Adipocyte (in vitro differentiated cells): ENCODE data around the gene CD6.

Source experiments
- DNase-seq: peaks from one replicate; pipeline ENCODE4 v3.0.0-alpha.2; 2015; ENCODE audit warnings: low read depth
- H3K27me3 ChIP-seq: replicated peaks from 2 replicates; pipeline ENCODE4 v1.7.0; 2013; ENCODE audit warnings: mild to moderate bottlenecking, low read length, moderate library complexity; ENCODE audit not compliant: control insufficient read depth, insufficient read depth
- H3K36me3 ChIP-seq: 2 replicates; pipeline ENCODE4 v1.7.0; 2013; ENCODE audit warnings: low read length, mild to moderate bottlenecking, moderate library complexity; ENCODE audit not compliant: control insufficient read depth, insufficient read depth, severe bottlenecking
- H3K4me1 ChIP-seq: 2 replicates; pipeline ENCODE4 v1.7.0; 2013; ENCODE audit warnings: mild to moderate bottlenecking, low read length, moderate library complexity; ENCODE audit not compliant: control insufficient read depth, insufficient read depth
- H3K4me3 ChIP-seq: 2 replicates; pipeline ENCODE4 v1.7.0; 2013; ENCODE audit warnings: mild to moderate bottlenecking, low read length, moderate library complexity
- H3K9ac ChIP-seq: 2 replicates; pipeline ENCODE4 v1.7.0; 2013; ENCODE audit warnings: mild to moderate bottlenecking, low read length, moderate library complexity
- H3K9me3 ChIP-seq: 2 replicates; pipeline ENCODE4 v1.7.0; 2013; ENCODE audit warnings: mild to moderate bottlenecking, low read length, moderate library complexity; ENCODE audit not compliant: control insufficient read depth

Gene CD6

GRCh38 chr11:60947700-60948099 lies 23.8 kb upstream of the CD6 start:
- no peak overlapping the region for H3K4me3 ChIP-seq
- no peaks in the 10 kb centered on the region for H3K27me3 ChIP-seq
- DNase-seq: no peak
- peaks cover 9% of the 10 kb centered on the region for H3K4me1 ChIP-seq
- H3K9ac ChIP-seq: no peak overlapping the region
- no peaks in the 10 kb centered on the region for H3K9me3 ChIP-seq
- H3K36me3 ChIP-seq: no peaks in the 10 kb centered on the region

GRCh38 chr11:60948250-60948649 lies 23.2 kb upstream of the CD6 start:
- Histone ChIP-seq H3K9ac (no peak overlapping the region), H3K4me3 (no peak overlapping the region), H3K27me3 (no peaks in the 10 kb centered on the region), H3K4me1 (peaks cover 11% of the 10 kb centered on the region), H3K36me3 (no peaks in the 10 kb centered on the region), H3K9me3 (no peaks in the 10 kb centered on the region)
- DNase-seq: no peak

- no peaks in the 10 kb centered on the region for H3K36me3 ChIP-seq
- DNase-seq: no peak
- peak overlapping the region; percentile 5 for H3K9ac ChIP-seq
- no peaks in the 10 kb centered on the region for H3K9me3 ChIP-seq
- peak overlapping the region; percentile 8 for H3K4me3 ChIP-seq
- H3K27me3 ChIP-seq: no peaks in the 10 kb centered on the region
- peaks cover 11% of the 10 kb centered on the region for H3K4me1 ChIP-seq
These were observed 21.5 kb upstream of the CD6 start for GRCh38 chr11:60950024-60950423.

- peak overlapping the region; percentile 86 for H3K9ac ChIP-seq
- peaks cover 11% of the 10 kb centered on the region for H3K4me1 ChIP-seq
- DNase-seq: peak; percentile 10
- no peaks in the 10 kb centered on the region for H3K27me3 ChIP-seq
- H3K9me3 ChIP-seq: no peaks in the 10 kb centered on the region
- no peaks in the 10 kb centered on the region for H3K36me3 ChIP-seq
- H3K4me3 ChIP-seq: peak overlapping the region; percentile 81
These were observed 20.4 kb upstream of the CD6 start for GRCh38 chr11:60950933-60951605.

GRCh38 chr11:60951606-60951903 lies 19.9 kb upstream of the CD6 start:
- no peaks in the 10 kb centered on the region for H3K9me3 ChIP-seq
- DNase-seq: peak; percentile 16
- H3K9ac ChIP-seq: peak overlapping the region; percentile 86
- H3K4me1 ChIP-seq: peaks cover 11% of the 10 kb centered on the region
- no peaks in the 10 kb centered on the region for H3K36me3 ChIP-seq
- H3K27me3 ChIP-seq: no peaks in the 10 kb centered on the region
- peak overlapping the region; percentile 81 for H3K4me3 ChIP-seq

- Histone ChIP-seq H3K27me3 (no peaks in the 10 kb centered on the region), H3K4me3 (peak within 1 kb of the TSS; percentile 81)
- peak; percentile 73 for DNase-seq
These were observed 19.4 kb upstream of the CD6 start, which contains the start of gene SLC15A3 for GRCh38 chr11:60951904-60952741. Gene SLC15A3 (minus strand): TSS chr11:60952176. CDS start chr11:60951551, 625 bp downstream.

GRCh38 chr11:60952742-60953170 lies 18.7 kb upstream of the CD6 start:
- H3K9ac ChIP-seq: peak overlapping the region; percentile 86
- H3K4me3 ChIP-seq: peak overlapping the region; percentile 81
- H3K9me3 ChIP-seq: no peaks in the 10 kb centered on the region
- no peaks in the 10 kb centered on the region for H3K36me3 ChIP-seq
- DNase-seq: no peak
- peaks cover 11% of the 10 kb centered on the region for H3K4me1 ChIP-seq
- H3K27me3 ChIP-seq: no peaks in the 10 kb centered on the region

More at GRCh38 chr11:60951904-60952741, 19.4 kb upstream of the CD6 start, which contains the start of gene SLC15A3:
- Histone ChIP-seq H3K36me3 (no peaks in the 10 kb centered on the region), H3K4me1 (peaks cover 11% of the 10 kb centered on the region), H3K9me3 (no peaks in the 10 kb centered on the region), H3K9ac (peak within 1 kb of the TSS; percentile 86)

GRCh38 chr11:60953781-60954180 lies 17.7 kb upstream of the CD6 start:
- Histone ChIP-seq H3K9me3 (no peaks in the 10 kb centered on the region), H3K36me3 (no peaks in the 10 kb centered on the region), H3K4me1 (peaks cover 14% of the 10 kb centered on the region), H3K4me3 (no peak overlapping the region), H3K27me3 (no peaks in the 10 kb centered on the region), H3K9ac (no peak overlapping the region)
- no peak for DNase-seq

GRCh38 chr11:60954421-60954820 lies 17.1 kb upstream of the CD6 start:
- DNase-seq: no peak
- Histone ChIP-seq H3K36me3 (no peaks in the 10 kb centered on the region), H3K4me3 (no peak overlapping the region), H3K9ac (no peak overlapping the region), H3K27me3 (no peaks in the 10 kb centered on the region), H3K9me3 (no peaks in the 10 kb centered on the region), H3K4me1 (peaks cover 20% of the 10 kb centered on the region)

- no peak for DNase-seq
- H3K9me3 ChIP-seq: no peaks in the 10 kb centered on the region
These were observed 15.9 kb upstream of the CD6 start for GRCh38 chr11:60955571-60955970.

GRCh38 chr11:60957188-60957587 lies 14.3 kb upstream of the CD6 start:
- Histone ChIP-seq H3K9me3 (no peaks in the 10 kb centered on the region), H3K4me1 (peaks cover 25% of the 10 kb centered on the region), H3K27me3 (no peaks in the 10 kb centered on the region), H3K9ac (no peak overlapping the region), H3K4me3 (no peak overlapping the region), H3K36me3 (no peaks in the 10 kb centered on the region)
- no peak for DNase-seq

More at GRCh38 chr11:60955571-60955970, 15.9 kb upstream of the CD6 start:
- no peak overlapping the region for H3K4me3 ChIP-seq
- H3K9ac ChIP-seq: no peak overlapping the region
- H3K27me3 ChIP-seq: no peaks in the 10 kb centered on the region
- no peaks in the 10 kb centered on the region for H3K36me3 ChIP-seq
- peaks cover 28% of the 10 kb centered on the region for H3K4me1 ChIP-seq
